ENCODE measurements around the gene LACTBL1.

DNA sequence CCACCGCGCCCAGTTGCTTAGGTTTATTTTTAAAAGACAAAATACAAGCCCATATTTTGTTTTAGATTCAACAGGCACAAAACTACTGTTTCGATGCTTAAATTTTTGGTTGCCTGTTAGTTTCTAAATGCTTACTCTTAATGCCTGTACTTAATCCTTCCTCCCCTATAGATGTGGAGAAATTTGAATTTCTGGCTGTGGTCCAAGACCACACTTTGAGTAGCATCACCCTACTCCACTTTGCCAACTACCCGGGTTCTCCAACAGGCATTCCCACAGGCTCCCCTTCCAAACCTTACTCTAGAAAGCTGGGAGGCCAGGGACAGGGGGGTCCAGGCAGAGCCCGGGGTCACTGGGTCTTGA lies 20.0 kb downstream of the LACTBL1 start:
- TF ChIP-seq FOXP2 (optimal IDR thresholded peaks at IDR 0.05; ENCODE audit: control extremely low read depth, extremely low read length, insufficient read depth), result no peak
- no peak for TF ChIP-seq POLR2AphosphoS5 (IDR thresholded peaks at IDR 0.05; ENCODE audit: borderline replicate concordance, low read depth, low read length)
- TF ChIP-seq EZH2 (IDR thresholded peaks at IDR 0.05), result no peak
